ENCODE results near the gene ARMS2.

- TF ChIP-seq, protein P1, sequence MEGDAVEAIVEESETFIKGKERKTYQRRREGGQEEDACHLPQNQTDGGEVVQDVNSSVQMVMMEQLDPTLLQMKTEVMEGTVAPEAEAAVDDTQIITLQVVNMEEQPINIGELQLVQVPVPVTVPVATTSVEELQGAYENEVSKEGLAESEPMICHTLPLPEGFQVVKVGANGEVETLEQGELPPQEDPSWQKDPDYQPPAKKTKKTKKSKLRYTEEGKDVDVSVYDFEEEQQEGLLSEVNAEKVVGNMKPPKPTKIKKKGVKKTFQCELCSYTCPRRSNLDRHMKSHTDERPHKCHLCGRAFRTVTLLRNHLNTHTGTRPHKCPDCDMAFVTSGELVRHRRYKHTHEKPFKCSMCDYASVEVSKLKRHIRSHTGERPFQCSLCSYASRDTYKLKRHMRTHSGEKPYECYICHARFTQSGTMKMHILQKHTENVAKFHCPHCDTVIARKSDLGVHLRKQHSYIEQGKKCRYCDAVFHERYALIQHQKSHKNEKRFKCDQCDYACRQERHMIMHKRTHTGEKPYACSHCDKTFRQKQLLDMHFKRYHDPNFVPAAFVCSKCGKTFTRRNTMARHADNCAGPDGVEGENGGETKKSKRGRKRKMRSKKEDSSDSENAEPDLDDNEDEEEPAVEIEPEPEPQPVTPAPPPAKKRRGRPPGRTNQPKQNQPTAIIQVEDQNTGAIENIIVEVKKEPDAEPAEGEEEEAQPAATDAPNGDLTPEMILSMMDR (IDR thresholded peaks at IDR 0.05; ENCODE audit: poor library complexity), result no peak
- TF ChIP-seq EZH2 (IDR thresholded peaks at IDR 0.05; ENCODE audit: borderline replicate concordance) (no peak), EZH2phosphoT487 (IDR thresholded peaks at IDR 0.05; ENCODE audit: low read depth, severe bottlenecking, unreplicated experiment) (no peak)
These were observed 10.1 kb downstream of the ARMS2 start for GRCh38 chr10:122464586-122464985.

Measured in hepatocyte (in vitro differentiated cells).